ENCODE measurements around the gene RAI1. TPM values are rescaled to one million over a fixed set of nuclear protein-coding genes. Genes with fewer than 3 reads are reported as not detected.

Gene RAI1
- total and polyA plus RNA-seq, 2 of the 8 experiments (the other 6 are each of a cell fraction or from before 2014, with no cell fraction given), result 0.39 to 1.2 TPM

DNA sequence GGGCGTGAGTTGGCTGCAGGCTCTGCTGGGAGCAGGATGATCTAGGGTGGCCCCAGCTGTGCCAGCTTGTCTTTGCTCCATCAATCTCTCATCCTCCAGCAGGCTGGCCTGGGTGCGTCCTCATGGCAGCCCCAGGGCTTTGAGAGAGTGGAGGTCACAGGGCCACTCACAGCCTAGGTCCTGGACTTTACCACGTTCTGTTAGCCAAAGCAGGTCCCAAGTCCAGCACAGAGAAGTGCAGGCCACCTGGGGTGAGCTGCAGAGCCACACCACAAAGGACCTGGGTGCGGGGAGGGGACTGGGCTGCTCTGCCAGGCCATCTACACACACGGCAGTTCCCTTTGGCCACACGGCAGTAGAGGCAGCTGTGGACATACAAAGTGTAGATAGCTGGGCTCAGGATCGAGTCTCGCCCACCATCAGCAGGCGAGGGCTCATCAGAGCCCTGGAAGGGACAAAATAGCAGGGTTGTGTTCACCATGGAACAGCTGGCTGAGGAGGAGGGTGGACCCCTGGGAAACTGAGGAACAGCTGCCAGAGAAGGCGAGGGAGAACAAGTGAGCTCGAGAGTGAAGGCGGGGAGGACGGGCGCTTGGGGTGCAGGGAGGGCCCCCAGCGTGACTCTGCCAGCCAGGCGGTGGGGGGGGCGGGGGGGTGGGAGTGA lies 125.5 kb downstream of the RAI1 start (continued):
- TF ChIP-seq PHF8 (conservative IDR thresholded peaks at IDR 0.05; ENCODE audit: low read depth, low read length) (no peak), CHD1 (IDR thresholded peaks at IDR 0.05; ENCODE audit: low read depth, low read length) (no peak), CREB1 (IDR thresholded peaks at IDR 0.05) (no peak), RFX5 (IDR thresholded peaks at IDR 0.05; ENCODE audit: borderline replicate concordance, low read depth, low read length) (no peak), RNF2 (IDR thresholded peaks at IDR 0.05; ENCODE audit: borderline replicate concordance, low read depth, low read length, missing control alignments, poor library complexity, severe bottlenecking) (no peak)
- TF ChIP-seq, protein P1, sequence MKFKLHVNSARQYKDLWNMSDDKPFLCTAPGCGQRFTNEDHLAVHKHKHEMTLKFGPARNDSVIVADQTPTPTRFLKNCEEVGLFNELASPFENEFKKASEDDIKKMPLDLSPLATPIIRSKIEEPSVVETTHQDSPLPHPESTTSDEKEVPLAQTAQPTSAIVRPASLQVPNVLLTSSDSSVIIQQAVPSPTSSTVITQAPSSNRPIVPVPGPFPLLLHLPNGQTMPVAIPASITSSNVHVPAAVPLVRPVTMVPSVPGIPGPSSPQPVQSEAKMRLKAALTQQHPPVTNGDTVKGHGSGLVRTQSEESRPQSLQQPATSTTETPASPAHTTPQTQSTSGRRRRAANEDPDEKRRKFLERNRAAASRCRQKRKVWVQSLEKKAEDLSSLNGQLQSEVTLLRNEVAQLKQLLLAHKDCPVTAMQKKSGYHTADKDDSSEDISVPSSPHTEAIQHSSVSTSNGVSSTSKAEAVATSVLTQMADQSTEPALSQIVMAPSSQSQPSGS (IDR thresholded peaks at IDR 0.05; ENCODE audit: low read length), result no peak
- TF ChIP-seq, protein P2, sequence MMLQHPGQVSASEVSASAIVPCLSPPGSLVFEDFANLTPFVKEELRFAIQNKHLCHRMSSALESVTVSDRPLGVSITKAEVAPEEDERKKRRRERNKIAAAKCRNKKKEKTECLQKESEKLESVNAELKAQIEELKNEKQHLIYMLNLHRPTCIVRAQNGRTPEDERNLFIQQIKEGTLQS (IDR thresholded peaks at IDR 0.05; ENCODE audit: insufficient read depth, low read depth, low read length), result no peak
- TF ChIP-seq, protein P3, sequence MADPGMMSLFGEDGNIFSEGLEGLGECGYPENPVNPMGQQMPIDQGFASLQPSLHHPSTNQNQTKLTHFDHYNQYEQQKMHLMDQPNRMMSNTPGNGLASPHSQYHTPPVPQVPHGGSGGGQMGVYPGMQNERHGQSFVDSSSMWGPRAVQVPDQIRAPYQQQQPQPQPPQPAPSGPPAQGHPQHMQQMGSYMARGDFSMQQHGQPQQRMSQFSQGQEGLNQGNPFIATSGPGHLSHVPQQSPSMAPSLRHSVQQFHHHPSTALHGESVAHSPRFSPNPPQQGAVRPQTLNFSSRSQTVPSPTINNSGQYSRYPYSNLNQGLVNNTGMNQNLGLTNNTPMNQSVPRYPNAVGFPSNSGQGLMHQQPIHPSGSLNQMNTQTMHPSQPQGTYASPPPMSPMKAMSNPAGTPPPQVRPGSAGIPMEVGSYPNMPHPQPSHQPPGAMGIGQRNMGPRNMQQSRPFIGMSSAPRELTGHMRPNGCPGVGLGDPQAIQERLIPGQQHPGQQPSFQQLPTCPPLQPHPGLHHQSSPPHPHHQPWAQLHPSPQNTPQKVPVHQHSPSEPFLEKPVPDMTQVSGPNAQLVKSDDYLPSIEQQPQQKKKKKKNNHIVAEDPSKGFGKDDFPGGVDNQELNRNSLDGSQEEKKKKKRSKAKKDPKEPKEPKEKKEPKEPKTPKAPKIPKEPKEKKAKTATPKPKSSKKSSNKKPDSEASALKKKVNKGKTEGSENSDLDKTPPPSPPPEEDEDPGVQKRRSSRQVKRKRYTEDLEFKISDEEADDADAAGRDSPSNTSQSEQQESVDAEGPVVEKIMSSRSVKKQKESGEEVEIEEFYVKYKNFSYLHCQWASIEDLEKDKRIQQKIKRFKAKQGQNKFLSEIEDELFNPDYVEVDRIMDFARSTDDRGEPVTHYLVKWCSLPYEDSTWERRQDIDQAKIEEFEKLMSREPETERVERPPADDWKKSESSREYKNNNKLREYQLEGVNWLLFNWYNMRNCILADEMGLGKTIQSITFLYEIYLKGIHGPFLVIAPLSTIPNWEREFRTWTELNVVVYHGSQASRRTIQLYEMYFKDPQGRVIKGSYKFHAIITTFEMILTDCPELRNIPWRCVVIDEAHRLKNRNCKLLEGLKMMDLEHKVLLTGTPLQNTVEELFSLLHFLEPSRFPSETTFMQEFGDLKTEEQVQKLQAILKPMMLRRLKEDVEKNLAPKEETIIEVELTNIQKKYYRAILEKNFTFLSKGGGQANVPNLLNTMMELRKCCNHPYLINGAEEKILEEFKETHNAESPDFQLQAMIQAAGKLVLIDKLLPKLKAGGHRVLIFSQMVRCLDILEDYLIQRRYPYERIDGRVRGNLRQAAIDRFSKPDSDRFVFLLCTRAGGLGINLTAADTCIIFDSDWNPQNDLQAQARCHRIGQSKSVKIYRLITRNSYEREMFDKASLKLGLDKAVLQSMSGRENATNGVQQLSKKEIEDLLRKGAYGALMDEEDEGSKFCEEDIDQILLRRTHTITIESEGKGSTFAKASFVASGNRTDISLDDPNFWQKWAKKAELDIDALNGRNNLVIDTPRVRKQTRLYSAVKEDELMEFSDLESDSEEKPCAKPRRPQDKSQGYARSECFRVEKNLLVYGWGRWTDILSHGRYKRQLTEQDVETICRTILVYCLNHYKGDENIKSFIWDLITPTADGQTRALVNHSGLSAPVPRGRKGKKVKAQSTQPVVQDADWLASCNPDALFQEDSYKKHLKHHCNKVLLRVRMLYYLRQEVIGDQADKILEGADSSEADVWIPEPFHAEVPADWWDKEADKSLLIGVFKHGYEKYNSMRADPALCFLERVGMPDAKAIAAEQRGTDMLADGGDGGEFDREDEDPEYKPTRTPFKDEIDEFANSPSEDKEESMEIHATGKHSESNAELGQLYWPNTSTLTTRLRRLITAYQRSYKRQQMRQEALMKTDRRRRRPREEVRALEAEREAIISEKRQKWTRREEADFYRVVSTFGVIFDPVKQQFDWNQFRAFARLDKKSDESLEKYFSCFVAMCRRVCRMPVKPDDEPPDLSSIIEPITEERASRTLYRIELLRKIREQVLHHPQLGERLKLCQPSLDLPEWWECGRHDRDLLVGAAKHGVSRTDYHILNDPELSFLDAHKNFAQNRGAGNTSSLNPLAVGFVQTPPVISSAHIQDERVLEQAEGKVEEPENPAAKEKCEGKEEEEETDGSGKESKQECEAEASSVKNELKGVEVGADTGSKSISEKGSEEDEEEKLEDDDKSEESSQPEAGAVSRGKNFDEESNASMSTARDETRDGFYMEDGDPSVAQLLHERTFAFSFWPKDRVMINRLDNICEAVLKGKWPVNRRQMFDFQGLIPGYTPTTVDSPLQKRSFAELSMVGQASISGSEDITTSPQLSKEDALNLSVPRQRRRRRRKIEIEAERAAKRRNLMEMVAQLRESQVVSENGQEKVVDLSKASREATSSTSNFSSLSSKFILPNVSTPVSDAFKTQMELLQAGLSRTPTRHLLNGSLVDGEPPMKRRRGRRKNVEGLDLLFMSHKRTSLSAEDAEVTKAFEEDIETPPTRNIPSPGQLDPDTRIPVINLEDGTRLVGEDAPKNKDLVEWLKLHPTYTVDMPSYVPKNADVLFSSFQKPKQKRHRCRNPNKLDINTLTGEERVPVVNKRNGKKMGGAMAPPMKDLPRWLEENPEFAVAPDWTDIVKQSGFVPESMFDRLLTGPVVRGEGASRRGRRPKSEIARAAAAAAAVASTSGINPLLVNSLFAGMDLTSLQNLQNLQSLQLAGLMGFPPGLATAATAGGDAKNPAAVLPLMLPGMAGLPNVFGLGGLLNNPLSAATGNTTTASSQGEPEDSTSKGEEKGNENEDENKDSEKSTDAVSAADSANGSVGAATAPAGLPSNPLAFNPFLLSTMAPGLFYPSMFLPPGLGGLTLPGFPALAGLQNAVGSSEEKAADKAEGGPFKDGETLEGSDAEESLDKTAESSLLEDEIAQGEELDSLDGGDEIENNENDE (IDR thresholded peaks at IDR 0.05; ENCODE audit: insufficient replicate concordance, low read length), result no peak

Data from H1 (cell line).